Activated CD8-positive, alpha-beta memory T cell treated with anti-CD3 and anti-CD28 coated beads, Interleukin-2, amount 10 ng/mL, durations not matched to agents 7 days and 5 days (primary cell): ENCODE results near the gene HLCS. TPM values are rescaled to one million over a fixed set of nuclear protein-coding genes. Genes with fewer than 3 reads are reported as not detected.

Experiments
- ATAC-seq: fragments of 150-1000 bp; cut with Tn5 transposase; one replicate; pipeline ENCODE4 v1.10.0; 2021; ENCODE audit warnings: moderate library complexity
- CTCF ChIA-PET: fragments of 350-600 bp; sonication (Branson Sonifier 250); formaldehyde crosslinking; loops from one replicate; lab custom pipeline; 2021; ENCODE audit warnings: antibody characterized with exemption; lab: Charles Lee
- DNase-seq: peaks from one replicate; pipeline ENCODE4 v3.0.0-alpha.2; 2020
- H3K27ac Mint-ChIP-seq: one replicate; pipeline ENCODE4 v1.8.0; 2021; ENCODE audit warnings: mild to moderate bottlenecking, mixed read lengths
- H3K27me3 Mint-ChIP-seq: one replicate; pipeline ENCODE4 v1.8.0; 2021; ENCODE audit warnings: mixed read lengths
- H3K36me3 Mint-ChIP-seq: one replicate; pipeline ENCODE4 v1.8.0; 2021; ENCODE audit warnings: mild to moderate bottlenecking, mixed read lengths
- H3K4me1 Mint-ChIP-seq: one replicate; pipeline ENCODE4 v1.8.0; 2021; ENCODE audit warnings: mixed read lengths
- H3K4me3 Mint-ChIP-seq: one replicate; pipeline ENCODE4 v1.8.0; 2021; ENCODE audit warnings: mild to moderate bottlenecking, moderate library complexity, mixed read lengths
- H3K9me3 Mint-ChIP-seq: one replicate; pipeline ENCODE4 v1.8.0; 2022; ENCODE audit warnings: low read depth, mixed read lengths
- total RNA-seq, 2 experiments: library from RNA; stranded (reverse); gene quantifications; one replicate each; pipeline ENCODE4 v1.2.3, GENCODE V29; 2021

Gene HLCS
- total RNA-seq, 2 experiments from 2014 or later: 14.2 to 16.2 TPM

- H3K36me3 Mint-ChIP-seq: peaks cover 1% of the 10 kb centered on the region
- H3K27me3 Mint-ChIP-seq: no peaks in the 10 kb centered on the region
- peaks cover 3% of the 10 kb centered on the region for H3K4me1 Mint-ChIP-seq
- H3K27ac Mint-ChIP-seq: no peak overlapping the region
- ATAC-seq (no peak), DNase-seq (no peak)
- CTCF ChIA-PET: no interaction called here
- H3K9me3 Mint-ChIP-seq: peaks cover 3% of the 10 kb centered on the region
- no peak overlapping the region for H3K4me3 Mint-ChIP-seq
These were observed 162.5 kb downstream of the HLCS start for GRCh38 chr21:36803816-36804439.

GRCh38 chr21:36803051-36803645, 163.3 kb downstream of the HLCS start:
- Mint-ChIP-seq H3K4me3 (no peak overlapping the region), H3K4me1 (peaks cover 3% of the 10 kb centered on the region), H3K9me3 (peaks cover 5% of the 10 kb centered on the region), H3K27me3 (no peaks in the 10 kb centered on the region), H3K36me3 (peaks cover 1% of the 10 kb centered on the region), H3K27ac (no peak overlapping the region)
- DNase-seq (no peak), ATAC-seq (no peak)
- CTCF ChIA-PET: no interaction called here

- DNase-seq (no peak), ATAC-seq (no peak)
- CTCF ChIA-PET: no interaction called here
- H3K4me3 Mint-ChIP-seq: no peak overlapping the region
- H3K36me3 Mint-ChIP-seq: peaks cover 3% of the 10 kb centered on the region
- no peaks in the 10 kb centered on the region for H3K4me1 Mint-ChIP-seq
- H3K9me3 Mint-ChIP-seq: peaks cover 11% of the 10 kb centered on the region
- H3K27ac Mint-ChIP-seq: no peak overlapping the region
- H3K27me3 Mint-ChIP-seq: no peaks in the 10 kb centered on the region
These were observed 165.7 kb downstream of the HLCS start for GRCh38 chr21:36800734-36801133.

DNA sequence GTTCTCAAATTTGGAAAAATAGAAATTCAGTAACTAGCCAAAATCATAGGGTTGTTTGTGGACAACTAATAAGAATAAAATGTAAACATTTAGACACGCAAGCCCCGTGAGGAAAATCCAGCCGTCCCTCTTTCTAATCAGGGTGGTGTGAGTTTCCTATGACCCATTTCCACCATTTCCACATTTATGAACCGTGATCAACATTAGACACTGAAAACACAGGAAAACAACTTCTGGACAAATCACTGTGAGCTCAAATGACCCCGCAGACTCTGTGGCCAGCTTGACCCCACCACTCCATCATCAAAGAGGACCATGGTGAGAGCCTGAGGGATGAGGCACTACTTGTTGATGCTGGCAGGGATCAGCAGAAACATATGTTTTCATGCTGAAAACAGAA, 166.6 kb downstream of the HLCS start:
- Mint-ChIP-seq H3K4me1 (no peaks in the 10 kb centered on the region), H3K36me3 (peaks cover 3% of the 10 kb centered on the region), H3K9me3 (peaks cover 11% of the 10 kb centered on the region), H3K27me3 (no peaks in the 10 kb centered on the region), H3K4me3 (no peak overlapping the region), H3K27ac (no peak overlapping the region)
- CTCF ChIA-PET: no interaction called here
- DNase-seq (no peak), ATAC-seq (no peak)

DNA sequence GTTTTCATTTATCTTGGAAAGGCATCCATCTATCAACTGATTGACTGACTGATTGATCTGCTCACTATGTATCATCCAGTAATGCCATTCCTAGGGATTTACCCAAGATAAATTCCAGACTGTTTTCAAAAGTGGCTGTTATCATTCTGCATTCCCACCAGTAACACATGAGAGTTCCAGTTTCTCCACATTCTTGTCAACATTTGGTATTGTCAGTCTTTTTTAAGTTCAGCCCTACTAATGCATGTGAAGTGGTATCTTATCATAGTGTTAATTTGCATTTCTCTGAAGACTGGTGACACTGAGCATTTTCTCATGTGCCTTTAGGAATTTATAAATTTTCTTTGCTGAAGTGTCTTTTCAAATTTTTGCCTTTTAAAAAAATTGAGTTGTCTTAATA, 168.0 kb downstream of the HLCS start:
- Mint-ChIP-seq H3K27ac (no peak overlapping the region), H3K36me3 (peaks cover 6% of the 10 kb centered on the region), H3K27me3 (no peaks in the 10 kb centered on the region), H3K4me3 (no peak overlapping the region), H3K9me3 (peaks cover 11% of the 10 kb centered on the region), H3K4me1 (no peaks in the 10 kb centered on the region)
- ATAC-seq (no peak), DNase-seq (no peak)
- CTCF ChIA-PET: no interaction called here

GRCh38 chr21:36796070-36796469, 170.4 kb downstream of the HLCS start:
- CTCF ChIA-PET: interaction anchor here (0.9 kb wide), 1 partner anchor 166 kb away, joined by 3 read pairs; no protein-coding TSS in a partner anchor
- DNase-seq: no peak
- Mint-ChIP-seq H3K9me3 (peaks cover 11% of the 10 kb centered on the region), H3K4me1 (no peaks in the 10 kb centered on the region), H3K27me3 (no peaks in the 10 kb centered on the region), H3K36me3 (peaks cover 6% of the 10 kb centered on the region), H3K4me3 (no peak overlapping the region), H3K27ac (no peak overlapping the region)
- ATAC-seq: no peak

DNA sequence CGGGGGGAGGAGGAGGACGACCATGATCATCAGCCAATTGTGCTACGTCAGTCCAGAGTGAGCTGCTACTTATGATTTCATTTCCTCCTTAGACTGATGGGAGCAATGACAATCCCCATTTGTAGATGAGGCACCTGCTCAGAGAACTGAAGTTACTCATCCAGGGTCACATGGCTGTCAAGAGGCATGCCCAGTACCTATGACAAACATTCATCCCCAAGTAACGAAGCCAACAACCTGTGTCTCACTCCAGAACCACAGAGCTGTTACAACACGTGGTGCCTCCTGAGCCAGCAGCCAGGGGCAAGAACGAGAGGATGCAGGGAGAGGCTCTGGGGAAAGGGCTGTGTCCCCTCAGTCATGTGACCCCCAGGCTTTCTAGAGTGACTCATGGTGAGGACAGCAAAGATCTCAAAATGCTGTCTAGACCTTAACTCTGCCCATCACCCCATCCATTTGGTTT, 173.9 kb downstream of the HLCS start:
- no peak overlapping the region for H3K27ac Mint-ChIP-seq
- DNase-seq: no peak
- H3K4me3 Mint-ChIP-seq: no peak overlapping the region
- peaks cover 2% of the 10 kb centered on the region for H3K9me3 Mint-ChIP-seq
- no peaks in the 10 kb centered on the region for H3K4me1 Mint-ChIP-seq
- no peaks in the 10 kb centered on the region for H3K27me3 Mint-ChIP-seq
- ATAC-seq: no peak
- peaks cover 3% of the 10 kb centered on the region for H3K36me3 Mint-ChIP-seq
- CTCF ChIA-PET: no interaction called here

DNA sequence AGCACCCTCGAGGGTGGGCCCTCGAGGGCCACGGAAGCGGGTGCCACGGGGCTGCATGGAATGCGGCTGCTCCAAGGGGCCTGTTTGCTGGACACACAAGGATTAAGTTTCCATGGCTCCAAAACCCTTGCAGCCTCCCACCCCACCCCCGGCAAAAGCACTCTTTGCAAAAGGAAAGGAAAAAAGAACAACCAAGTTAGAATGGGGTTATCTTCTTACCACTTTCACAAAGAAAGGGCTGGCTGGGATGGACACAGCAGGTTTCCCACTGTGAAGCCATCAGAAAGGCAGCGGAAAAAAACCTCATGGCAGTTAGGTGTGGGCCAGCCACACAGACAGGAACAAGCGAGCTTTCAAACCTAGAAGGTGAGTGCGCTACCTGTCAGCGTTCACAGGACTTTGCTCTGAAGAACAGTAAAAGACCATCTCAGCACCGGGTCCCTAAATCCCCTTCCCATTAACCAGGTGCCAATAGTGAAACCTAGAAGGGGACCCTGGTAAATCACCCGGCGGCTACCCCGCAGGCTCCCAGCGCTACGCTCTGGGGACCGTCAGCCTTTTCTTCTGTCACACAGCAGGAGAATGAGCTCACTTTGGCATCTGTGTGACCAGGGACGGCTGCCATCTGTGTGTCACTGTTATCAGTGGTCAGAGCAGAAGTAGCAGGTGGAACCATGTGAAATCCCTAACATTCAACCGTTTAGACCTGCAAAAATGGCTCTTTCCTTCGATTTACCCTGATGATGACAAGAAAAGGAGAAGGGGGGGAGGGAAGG, 174.6 kb downstream of the HLCS start:
- no peak for ATAC-seq
- H3K9me3 Mint-ChIP-seq: no peaks in the 10 kb centered on the region
- no peaks in the 10 kb centered on the region for H3K4me1 Mint-ChIP-seq
- CTCF ChIA-PET: no interaction called here
- H3K36me3 Mint-ChIP-seq: peaks cover 3% of the 10 kb centered on the region
- H3K27me3 Mint-ChIP-seq: no peaks in the 10 kb centered on the region
- no peak for DNase-seq
- H3K27ac Mint-ChIP-seq: no peak overlapping the region
- no peak overlapping the region for H3K4me3 Mint-ChIP-seq

DNA sequence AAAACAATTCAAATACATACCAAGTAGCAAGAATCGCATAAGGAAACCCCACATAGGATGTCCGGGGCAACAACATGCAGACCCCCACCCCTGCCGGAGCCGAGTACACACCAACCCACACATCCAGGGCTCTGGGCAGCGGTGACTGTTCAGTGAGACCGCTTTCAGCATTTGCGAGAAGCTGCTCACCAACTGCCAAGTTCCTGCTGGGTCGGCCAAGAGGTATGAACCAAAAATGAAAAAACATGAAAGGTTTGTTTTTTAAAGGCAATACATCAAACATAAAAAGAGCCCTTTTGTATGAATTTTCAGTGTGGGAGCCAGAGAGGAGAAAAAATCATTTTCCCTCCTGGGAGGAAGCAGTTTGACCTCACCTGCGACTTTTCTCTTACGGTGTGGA, 175.3 kb downstream of the HLCS start:
- Mint-ChIP-seq H3K27me3 (no peaks in the 10 kb centered on the region), H3K27ac (no peak overlapping the region), H3K4me1 (no peaks in the 10 kb centered on the region), H3K9me3 (no peaks in the 10 kb centered on the region), H3K36me3 (peaks cover 3% of the 10 kb centered on the region), H3K4me3 (no peak overlapping the region)
- DNase-seq (no peak), ATAC-seq (no peak)
- CTCF ChIA-PET: no interaction called here

- Mint-ChIP-seq H3K9me3 (no peaks in the 10 kb centered on the region), H3K4me1 (no peaks in the 10 kb centered on the region), H3K4me3 (no peak overlapping the region), H3K36me3 (peaks cover 3% of the 10 kb centered on the region), H3K27ac (no peak overlapping the region), H3K27me3 (no peaks in the 10 kb centered on the region)
- DNase-seq (no peak), ATAC-seq (no peak)
- CTCF ChIA-PET: interaction anchor here (0.5 kb wide), 1 partner anchor 162 kb away, joined by 3 read pairs; no protein-coding TSS in a partner anchor
These were observed 175.9 kb downstream of the HLCS start for GRCh38 chr21:36790616-36791015.

DNA sequence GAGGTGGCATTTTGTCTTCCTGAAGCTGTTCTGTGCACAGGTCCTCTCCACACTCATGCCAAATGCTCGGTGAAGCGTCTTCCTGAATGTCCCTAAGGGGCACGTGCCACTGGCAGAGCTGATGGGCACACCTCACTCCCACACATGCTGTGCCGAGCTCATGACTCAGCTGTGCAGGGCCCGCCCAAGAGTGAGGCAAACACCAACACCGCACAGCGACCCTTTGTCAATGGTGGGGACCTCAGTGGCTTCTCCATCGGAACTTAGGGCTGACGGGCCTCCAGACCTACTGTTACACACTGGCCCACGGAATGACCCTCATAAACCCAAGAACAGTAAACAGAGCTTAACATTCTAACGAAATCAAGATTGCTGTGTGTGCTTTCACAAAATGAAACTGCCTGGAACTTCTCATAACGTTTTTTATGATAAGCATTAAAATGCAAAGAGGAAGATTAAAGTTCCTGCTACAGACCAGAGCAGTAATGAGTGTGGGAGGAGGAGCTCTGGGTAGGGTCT, 178.3 kb downstream of the HLCS start:
- CTCF ChIA-PET: no interaction called here
- no peak overlapping the region for H3K27ac Mint-ChIP-seq

GRCh38 chr21:36786186-36786585, 180.3 kb downstream of the HLCS start:
- H3K36me3 Mint-ChIP-seq: no peaks in the 10 kb centered on the region
- no peaks in the 10 kb centered on the region for H3K27me3 Mint-ChIP-seq
- no peaks in the 10 kb centered on the region for H3K4me1 Mint-ChIP-seq
- DNase-seq: no peak
- no peak overlapping the region for H3K4me3 Mint-ChIP-seq
- H3K9me3 Mint-ChIP-seq: no peaks in the 10 kb centered on the region
- CTCF ChIA-PET: no interaction called here
- ATAC-seq: no peak
- no peak overlapping the region for H3K27ac Mint-ChIP-seq

More for the DNA sequence above, 178.3 kb downstream of the HLCS start:
- ATAC-seq (no peak), DNase-seq (no peak)
- Mint-ChIP-seq H3K4me1 (no peaks in the 10 kb centered on the region), H3K4me3 (no peak overlapping the region), H3K9me3 (no peaks in the 10 kb centered on the region), H3K36me3 (no peaks in the 10 kb centered on the region), H3K27me3 (no peaks in the 10 kb centered on the region)

DNA sequence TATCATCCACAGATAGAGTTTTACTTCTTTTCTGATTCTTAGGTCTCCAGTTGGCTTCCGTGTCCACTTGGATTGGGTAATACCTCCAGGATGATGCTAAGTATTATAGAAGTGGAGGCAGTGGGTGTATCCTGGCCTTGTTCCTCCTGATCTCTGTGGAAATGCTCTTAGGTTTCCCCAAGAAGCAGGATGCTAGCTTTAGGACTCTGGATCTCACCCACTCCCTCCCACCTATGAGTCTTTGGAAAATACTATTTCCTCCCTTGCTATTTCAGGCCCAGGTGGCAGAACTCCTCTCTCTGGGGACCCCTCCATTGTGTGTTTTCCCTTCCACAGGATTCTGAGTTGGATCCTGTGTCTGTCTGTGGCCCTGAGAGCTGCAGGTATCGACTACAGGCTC, 180.9 kb downstream of the HLCS start:
- DNase-seq (no peak), ATAC-seq (no peak)
- Mint-ChIP-seq H3K9me3 (no peaks in the 10 kb centered on the region), H3K27me3 (no peaks in the 10 kb centered on the region), H3K36me3 (no peaks in the 10 kb centered on the region), H3K4me3 (no peak overlapping the region), H3K27ac (no peak overlapping the region), H3K4me1 (no peaks in the 10 kb centered on the region)
- CTCF ChIA-PET: no interaction called here
